ENCODE measurements around the gene WIF1. TPM values are rescaled to one million over a fixed set of nuclear protein-coding genes. Genes with fewer than 3 reads are reported as not detected.

Gene WIF1
- total and polyA plus RNA-seq, 10 of the 15 experiments (the other 5 are each of a cell fraction or from before 2014, with no cell fraction given) = 0.04 to 0.05 (median 0.05) TPM; not detected in 7

- no TSS peak for BruUV-seq (replicated peaks)
- FAIRE-seq = no peak
- H3K9ac ChIP-seq (ENCODE audit: control insufficient read depth, insufficient read depth, low read length) = no peak overlapping the region
- no peak overlapping the region for H3K27ac ChIP-seq (ENCODE audit: control insufficient read depth, insufficient read depth)
- H3K4me3 ChIP-seq = no peak overlapping the region
- H3K9me3 ChIP-seq (replicated peaks; ENCODE audit: control insufficient read depth, insufficient read depth, low read length) = no peaks in the 10 kb centered on the region
- POLR2A ChIA-PET = no interaction called here
- WGBS (ENCODE audit: insufficient coverage, insufficient replicate concordance, low lambda C conversion rate, missing lambda C conversion rate) = 69% methylated on average over 2 of the region's 2 CpGs
- no peak for ATAC-seq
- RAD21 ChIA-PET (ENCODE audit: unreplicated experiment) = no interaction called here
- SMC1A ChIA-PET (ENCODE audit: uncharacterized antibody, unreplicated experiment) = interaction anchor here (1.5 kb wide), 1 partner anchor 10 kb away, joined by 4 read pairs; no protein-coding TSS in a partner anchor
- intact Hi-C loops (cut with micrococcal nuclease; ENCODE audit: unreplicated experiment) = no loop called here
- H3K4me1 ChIP-seq (ENCODE audit: control insufficient read depth, insufficient read depth, low read length) = no peaks in the 10 kb centered on the region
- H3K27me3 ChIP-seq (replicated peaks in 1 of 2; ENCODE audit: control insufficient read depth in 2 of 2, insufficient read depth in 2 of 2, low read length in 1 of 2) = no peaks in the 10 kb centered on the region
- DNase-seq (ENCODE audit: low read depth, low spot score) = no peak
- H3K4me2 ChIP-seq (ENCODE audit: control insufficient read depth, insufficient read depth) = no peak overlapping the region
- H2AFZ ChIP-seq (ENCODE audit: control insufficient read depth, low read depth, low read length) = no peak overlapping the region
- CTCF ChIA-PET = interaction anchor here (0.5 to 1.4 kb wide), 2 partner anchors 193 to 221 kb away, joined by 3 to 4 read pairs; no protein-coding TSS in a partner anchor
- H4K20me1 ChIP-seq (ENCODE audit: control insufficient read depth, insufficient read depth) = no peaks in the 10 kb centered on the region
- no peaks in the 10 kb centered on the region for H3K36me3 ChIP-seq (ENCODE audit: control insufficient read depth in 2 of 2, insufficient read depth in 2 of 2, low read length in 1 of 2)
- in situ Hi-C loops (cut with MboI) = no loop called here
- H3K79me2 ChIP-seq (ENCODE audit: control insufficient read depth, insufficient read depth, low read length) = no peaks in the 10 kb centered on the region
- TF ChIP-seq E2F8 (IDR thresholded peaks at IDR 0.05; ENCODE audit: low read depth, partially characterized antibody) (no peak), YBX1 (IDR thresholded peaks at IDR 0.05) (no peak), YY1 (IDR thresholded peaks at IDR 0.05; ENCODE audit: low read depth, low read length) (no peak), ZNF687 (IDR thresholded peaks at IDR 0.05) (no peak), MAX (IDR thresholded peaks at IDR 0.05; ENCODE audit: low read depth, low read length) (no peak), PAX8 (IDR thresholded peaks at IDR 0.05) (no peak), RELA (IDR thresholded peaks at IDR 0.05; ENCODE audit: borderline replicate concordance, partially characterized antibody) (no peak), NR2C1 (IDR thresholded peaks at IDR 0.05) (no peak), IRF5 (IDR thresholded peaks at IDR 0.05; ENCODE audit: borderline replicate concordance) (no peak), ZBTB11 (CRISPR knock-in tag; IDR thresholded peaks at IDR 0.05) (no peak), SREBF1 (IDR thresholded peaks at IDR 0.05; ENCODE audit: low read length) (no peak), ZNF24 (IDR thresholded peaks at IDR 0.05) (no peak)
These were observed 37.5 kb downstream of the WIF1 start for GRCh38 chr12:65083581-65083980.
